AG09309 (cell line): ENCODE results near the gene MS4A1.
"Not testable (repeated sequence)": the region's sequence is repeated elsewhere in the genome, so short reads cannot be mapped to it uniquely, and the experiment has no call there.

Experiments used
- DNase-seq: peaks from one replicate; pipeline ENCODE4 v3.0.0-alpha.2; 2010; ENCODE audit warnings: low read depth
- H3K4me3 ChIP-seq: 2 replicates; pipeline ENCODE4 v1.5.1; 2011; ENCODE audit warnings: mild to moderate bottlenecking, low read depth, low read length, moderate library complexity; ENCODE audit not compliant: control insufficient read depth
- CTCF ChIP-seq: IDR thresholded peaks from 2 replicates; pipeline ENCODE4 v1.5.1; 2011; ENCODE audit warnings: mild to moderate bottlenecking, low read depth, low read length, inconsistent platforms; ENCODE audit not compliant: insufficient read depth, control insufficient read depth; ENCODE audit errors: missing control alignments

Gene MS4A1

GRCh38 chr11:60433401-60433800, 22.2 kb upstream of the MS4A1 start:
- no peak for DNase-seq
- TF ChIP-seq CTCF: no peak
- no peak overlapping the region for H3K4me3 ChIP-seq

DNA sequence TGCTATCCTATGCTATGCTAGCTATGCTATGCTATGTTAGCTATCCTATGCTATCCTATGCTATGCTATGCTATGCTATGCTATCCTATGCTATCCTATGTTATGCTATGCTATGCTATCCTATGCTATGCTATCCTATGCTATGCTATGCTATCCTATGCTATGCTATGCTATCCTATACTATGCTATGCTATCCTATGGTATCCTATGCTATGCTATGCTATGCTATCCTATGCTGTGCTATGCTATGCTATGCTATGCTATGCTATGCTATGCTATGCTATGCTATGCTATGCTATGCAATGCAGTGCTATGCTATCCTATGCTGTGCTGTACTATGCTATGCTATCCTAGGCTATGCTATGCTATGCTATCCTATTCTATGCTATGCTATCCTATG, 8.6 kb upstream of the MS4A1 start:
- DNase-seq: no peak
- H3K4me3 ChIP-seq: no peak overlapping the region
- TF ChIP-seq CTCF: no peak

DNA sequence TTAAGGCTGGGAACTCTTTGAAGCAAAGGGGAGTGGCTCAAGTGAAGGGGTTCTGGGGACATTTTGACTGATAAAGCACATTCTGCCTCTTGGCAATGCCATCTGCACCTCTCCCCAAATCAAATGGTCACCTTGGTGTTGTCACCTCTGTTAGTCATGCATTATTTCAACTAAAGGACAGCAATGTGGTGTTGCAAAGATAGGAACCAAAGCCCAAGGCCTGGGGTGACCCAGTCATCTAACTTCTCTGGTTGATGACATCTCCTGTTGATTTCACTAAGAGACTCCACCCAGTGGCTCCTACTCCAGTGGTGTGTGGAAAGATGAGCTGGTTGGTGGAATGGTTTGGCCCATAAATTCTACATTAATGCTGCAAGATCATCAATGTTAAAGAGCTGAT, 7.8 kb upstream of the MS4A1 start:
- H3K4me3 ChIP-seq: no peak overlapping the region
- no peak for DNase-seq
- no peak for TF ChIP-seq CTCF

DNA sequence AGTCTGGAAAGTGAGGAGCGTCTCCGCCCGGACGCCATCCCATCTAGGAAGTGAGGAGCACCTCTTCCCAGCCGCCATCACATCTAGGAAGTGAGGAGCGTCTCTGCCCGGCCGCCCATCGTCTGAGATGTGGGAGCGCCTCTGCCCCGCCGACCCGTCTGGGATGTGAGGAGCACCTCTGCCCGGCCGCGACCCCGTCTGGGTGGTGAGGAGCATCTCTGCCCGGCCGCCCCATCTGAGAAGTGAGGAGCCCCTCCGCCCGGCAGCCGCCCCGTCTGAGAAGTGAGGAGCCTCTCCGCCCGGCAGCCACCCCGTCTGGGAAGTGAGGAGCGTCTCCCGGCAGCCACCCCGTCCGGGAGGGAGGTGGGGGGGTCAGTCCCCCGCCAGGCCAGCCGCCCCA, 4.5 kb upstream of the MS4A1 start:
- not testable (repeated sequence) for H3K4me3 ChIP-seq, DNase-seq

GRCh38 chr11:60454212-60454611, 1.4 kb upstream of the MS4A1 start:
- no peak for DNase-seq
- no peak overlapping the region for H3K4me3 ChIP-seq
- no peak for TF ChIP-seq CTCF

GRCh38 chr11:60457576-60457975, 1.9 kb downstream of the MS4A1 start:
- DNase-seq: no peak
- TF ChIP-seq CTCF: no peak
- no peak overlapping the region for H3K4me3 ChIP-seq

- DNase-seq: no peak
- H3K4me3 ChIP-seq: no peak overlapping the region
- TF ChIP-seq CTCF: no peak
Measured at GRCh38 chr11:60459345-60459744, 3.7 kb downstream of the MS4A1 start.

- no peak for TF ChIP-seq CTCF
- H3K4me3 ChIP-seq: no peak overlapping the region
- DNase-seq: no peak
Measured at GRCh38 chr11:60468829-60469228, 13.2 kb downstream of the MS4A1 start.
